ENCODE results near the gene CHTF18.
"Not testable (repeated sequence)": the region's sequence is repeated elsewhere in the genome, so short reads cannot be mapped to it uniquely, and the experiment has no call there.

Gene CHTF18

DNA sequence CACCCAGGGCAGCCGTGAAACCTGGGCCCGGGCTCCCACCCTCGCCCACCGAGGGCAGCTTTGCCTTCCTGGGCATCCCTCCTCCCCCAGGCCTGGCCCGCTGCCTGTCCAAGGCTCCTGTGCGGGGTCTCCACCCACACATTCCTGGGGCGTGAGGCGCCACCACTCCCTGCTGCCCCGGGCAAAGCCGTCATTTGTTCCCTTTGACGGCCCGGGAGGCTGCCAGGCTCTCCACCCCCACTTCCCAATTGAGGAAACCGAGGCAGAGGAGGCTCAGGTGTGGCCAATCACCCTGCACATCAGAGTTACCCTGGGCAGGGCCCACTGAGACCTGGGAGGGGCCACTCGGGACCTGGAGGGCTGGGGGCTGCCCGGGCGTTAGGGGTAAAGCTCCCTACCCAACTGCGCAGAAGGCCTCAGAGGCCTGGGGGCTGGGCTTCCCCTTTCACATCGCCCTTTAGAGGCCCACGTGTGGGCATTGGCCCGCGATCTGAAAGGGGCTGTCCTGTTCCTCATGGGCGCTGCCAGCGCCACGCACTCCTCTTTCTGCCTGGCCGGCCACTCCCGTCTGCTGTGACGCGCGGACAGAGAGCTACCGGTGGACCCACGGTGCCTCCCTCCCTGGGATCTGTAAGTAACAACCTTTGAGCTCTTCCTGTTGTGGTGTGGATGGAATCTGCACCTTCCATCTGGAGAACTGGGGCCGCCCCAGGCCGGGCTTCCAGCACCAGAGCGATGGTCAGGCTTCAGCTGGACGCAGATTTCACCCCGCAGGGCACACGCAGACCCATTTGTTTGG lies 27.7 kb upstream of the CHTF18 start, which contains the start of gene MSLN:
Gene MSLN, plus strand, starts transcription at position 190 of the 799 bp plus-strand sequence. CDS start 1,947 bp downstream, outside the sequence.
- DNase-seq: no peak

DNA sequence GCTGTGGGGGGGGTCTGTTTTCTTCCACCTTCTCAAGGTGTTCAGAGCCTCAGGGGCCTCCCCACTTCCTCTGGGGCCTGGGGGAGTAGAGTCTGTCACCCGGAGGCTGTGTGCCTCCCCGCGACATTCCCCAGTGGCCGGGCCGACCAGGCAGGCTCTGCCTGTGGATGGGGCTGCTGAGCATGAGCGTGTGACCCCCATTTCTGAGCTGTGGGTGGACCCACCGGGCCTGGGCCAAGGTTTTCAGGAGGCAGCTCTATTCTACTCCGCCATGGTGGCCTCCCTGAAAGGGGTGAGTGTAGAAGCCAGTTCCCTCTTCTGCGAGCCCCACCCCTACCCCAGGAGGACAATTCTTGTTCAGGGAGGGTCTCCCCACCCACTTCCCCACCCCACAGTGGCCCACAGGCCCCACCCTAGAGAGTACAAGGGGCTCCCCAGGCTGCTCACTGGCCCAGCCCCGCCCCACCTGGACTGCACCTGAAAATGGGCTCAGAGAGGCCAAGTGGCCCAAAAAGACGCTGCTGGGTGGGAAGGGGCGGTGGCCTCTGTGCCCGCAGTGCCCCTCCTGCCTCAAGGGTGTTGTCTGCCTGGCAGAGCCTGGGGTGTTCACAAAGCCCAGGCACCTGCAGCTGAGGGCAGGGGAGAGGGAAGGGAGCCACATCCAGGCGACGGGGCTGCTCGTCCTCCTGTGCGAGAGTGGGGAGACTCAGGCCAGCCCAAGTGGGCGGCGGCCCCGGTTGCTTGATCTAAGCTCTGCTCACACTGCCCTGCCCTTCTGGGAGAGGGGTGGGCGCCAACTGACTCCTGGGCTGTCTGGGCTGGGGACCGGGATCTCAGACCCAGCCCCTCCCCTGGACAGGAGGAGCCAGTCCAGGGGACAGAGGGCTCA lies 26.6 kb upstream of the CHTF18 start:
- DNase-seq: no peak

GRCh38 chr16:762595-763268 lies 25.7 kb upstream of the CHTF18 start:
- DNase-seq: no peak

DNA sequence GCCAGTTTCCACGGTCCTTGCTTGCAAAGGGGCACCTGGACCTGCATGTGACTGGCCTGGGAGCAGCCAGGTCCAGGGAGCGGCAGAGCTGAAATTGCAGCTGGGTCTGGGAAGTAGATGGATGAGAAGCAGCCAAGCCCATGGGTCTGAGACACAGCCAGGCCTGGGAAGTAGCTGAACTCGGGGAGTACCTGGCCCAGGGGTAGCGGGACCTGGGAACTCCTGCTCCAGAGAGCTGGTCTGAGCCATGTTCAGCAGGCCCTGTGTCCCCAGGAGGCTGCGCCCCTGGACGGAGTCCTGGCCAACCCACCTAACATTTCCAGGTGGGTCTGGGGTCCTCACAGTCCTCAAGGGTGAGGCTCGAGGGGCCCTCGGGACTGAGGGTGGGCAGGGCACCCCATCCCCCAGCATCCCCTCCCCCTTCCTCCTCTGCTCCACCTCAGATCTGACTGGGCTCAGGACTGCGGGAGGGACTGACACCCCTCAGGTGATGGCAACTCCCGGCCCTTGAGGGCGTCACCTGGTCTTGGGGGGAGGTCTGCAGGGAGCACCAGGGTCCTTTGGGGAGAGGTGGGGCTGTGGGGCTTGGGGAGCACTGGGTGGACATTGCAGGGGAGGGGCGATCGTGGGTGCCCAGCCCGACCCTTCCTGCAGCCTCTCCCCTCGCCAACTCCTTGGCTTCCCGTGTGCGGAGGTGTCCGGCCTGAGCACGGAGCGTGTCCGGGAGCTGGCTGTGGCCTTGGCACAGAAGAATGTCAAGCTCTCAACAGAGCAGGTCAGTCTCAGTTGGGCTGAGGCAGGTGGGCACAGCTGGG lies 24.8 kb upstream of the CHTF18 start:
- no peak for DNase-seq

GRCh38 chr16:764184-764750 lies 24.2 kb upstream of the CHTF18 start:
- no peak for DNase-seq

- no peak for DNase-seq
Measured at GRCh38 chr16:764848-765487, 23.5 kb upstream of the CHTF18 start.

DNA sequence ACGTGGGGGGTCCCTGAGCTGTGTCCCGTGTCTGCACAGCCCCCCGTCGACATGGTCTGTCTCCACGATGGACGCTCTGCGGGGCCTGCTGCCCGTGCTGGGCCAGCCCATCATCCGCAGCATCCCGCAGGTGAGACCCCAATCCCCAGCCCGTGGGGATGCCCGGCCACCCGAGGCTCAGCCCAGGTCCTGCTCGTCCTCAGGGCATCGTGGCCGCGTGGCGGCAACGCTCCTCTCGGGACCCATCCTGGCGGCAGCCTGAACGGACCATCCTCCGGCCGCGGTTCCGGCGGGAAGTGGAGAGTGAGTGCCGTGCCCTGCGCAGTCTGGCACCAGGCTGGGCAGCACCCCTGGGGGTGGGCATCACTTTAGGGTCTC lies 22.9 kb upstream of the CHTF18 start:
- DNase-seq: no peak

GRCh38 chr16:766008-766819 lies 22.2 kb upstream of the CHTF18 start:
- DNase-seq: no peak

GRCh38 chr16:766820-767640 lies 21.4 kb upstream of the CHTF18 start:
- no peak for DNase-seq

GRCh38 chr16:767743-768235 lies 20.6 kb upstream of the CHTF18 start:
- DNase-seq: no peak

DNA sequence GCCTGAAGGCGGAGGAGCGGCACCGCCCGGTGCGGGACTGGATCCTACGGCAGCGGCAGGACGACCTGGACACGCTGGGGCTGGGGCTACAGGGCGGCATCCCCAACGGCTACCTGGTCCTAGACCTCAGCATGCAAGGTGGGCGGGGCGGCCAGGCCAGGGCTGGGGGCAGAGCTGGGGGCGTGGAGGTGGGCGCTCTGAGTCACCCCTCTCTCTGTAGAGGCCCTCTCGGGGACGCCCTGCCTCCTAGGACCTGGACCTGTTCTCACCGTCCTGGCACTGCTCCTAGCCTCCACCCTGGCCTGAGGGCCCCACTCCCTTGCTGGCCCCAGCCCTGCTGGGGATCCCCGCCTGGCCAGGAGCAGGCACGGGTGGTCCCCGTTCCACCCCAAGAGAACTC lies 20.0 kb upstream of the CHTF18 start:
- no peak for DNase-seq

DNA sequence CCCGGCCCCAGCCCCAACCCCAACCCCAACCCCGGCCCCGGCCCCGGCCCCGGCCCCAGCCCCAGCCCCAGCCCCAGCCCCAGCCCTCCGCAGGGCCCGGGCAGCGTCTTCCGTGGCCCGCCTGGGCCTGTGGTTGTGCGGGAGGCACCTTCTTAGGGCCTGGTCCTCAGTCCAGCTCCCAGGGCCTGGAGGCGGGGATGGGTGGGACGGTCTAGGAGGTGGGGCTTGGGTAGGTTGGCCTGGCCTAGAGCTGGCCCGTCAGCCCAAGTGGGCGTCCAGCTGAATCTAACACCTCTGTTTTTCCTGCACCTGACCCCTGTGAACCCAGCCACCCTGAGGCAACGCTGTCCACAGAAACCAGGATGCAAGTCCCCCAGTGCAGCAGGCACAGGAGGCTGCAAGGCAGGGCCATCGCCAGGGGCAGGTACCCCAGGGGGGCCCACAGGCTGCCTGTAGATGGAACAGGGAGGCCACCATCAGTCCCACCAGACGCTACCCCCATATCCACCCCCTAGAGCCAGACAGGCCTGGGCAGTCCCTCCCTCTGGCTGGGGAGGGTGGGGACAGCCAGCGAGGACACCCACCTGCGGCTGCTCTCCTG lies 19.1 kb upstream of the CHTF18 start:
- no peak for DNase-seq

- no peak for DNase-seq
Measured at GRCh38 chr16:769934-770333, 18.5 kb upstream of the CHTF18 start.

DNA sequence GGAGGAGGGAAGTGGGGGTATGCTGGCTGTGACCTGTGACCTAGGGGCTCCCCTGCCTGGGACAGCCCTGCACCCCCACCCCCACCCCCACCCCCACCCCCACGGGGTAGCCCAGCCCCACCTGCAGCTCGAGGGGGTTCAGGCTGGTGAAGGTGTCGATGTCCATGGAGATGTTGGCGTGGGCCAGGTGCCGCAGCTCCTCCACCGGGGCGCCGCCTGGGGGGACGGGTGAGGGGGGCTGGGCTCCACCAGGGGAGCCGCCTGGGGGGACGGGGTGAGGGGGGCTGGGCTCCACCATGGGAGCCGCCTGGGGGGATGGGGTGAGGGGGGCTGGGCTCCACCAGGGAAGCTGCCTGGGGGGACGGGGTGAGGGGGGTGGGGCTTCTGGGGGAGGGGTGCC lies 18.0 kb upstream of the CHTF18 start:
- no peak for DNase-seq

- no peak for DNase-seq
Measured at GRCh38 chr16:772959-773358, 15.5 kb upstream of the CHTF18 start.

GRCh38 chr16:774086-775001 lies 14.1 kb upstream of the CHTF18 start:
- DNase-seq: no peak

DNA sequence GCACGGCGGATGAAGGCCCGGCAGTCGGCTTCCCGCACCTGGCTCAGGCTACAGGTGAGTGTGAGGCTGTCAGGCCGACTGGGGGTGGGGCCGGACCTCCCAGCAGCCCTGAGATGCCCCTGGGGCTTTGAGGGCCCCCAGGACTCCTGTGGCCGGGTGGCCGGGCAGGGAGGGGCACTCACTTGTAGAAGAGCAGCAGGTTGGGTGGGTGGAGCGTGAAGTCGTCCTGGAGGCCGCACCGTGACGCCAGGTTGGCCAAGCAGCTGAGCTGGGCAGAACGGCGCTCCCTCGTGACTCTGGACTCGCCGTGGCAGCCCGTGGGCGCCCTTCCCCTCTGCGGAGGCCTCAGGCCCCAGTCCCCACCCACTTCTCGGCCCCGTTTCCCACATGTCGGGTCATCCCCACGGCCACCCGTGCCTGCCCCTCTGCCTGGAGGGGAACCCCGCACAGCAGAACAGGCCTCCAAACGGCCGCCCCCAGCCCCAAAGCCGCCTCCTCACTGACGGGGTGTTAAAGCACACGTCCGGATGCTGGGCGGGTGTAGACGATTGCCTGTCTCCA lies 13.1 kb upstream of the CHTF18 start:
- DNase-seq: no peak

GRCh38 chr16:776298-776697 lies 12.1 kb upstream of the CHTF18 start:
- DNase-seq: not testable (repeated sequence)
